Stimulated activated CD8-positive, alpha-beta memory T cell treated with anti-CD3 and anti-CD28 coated beads, Interleukin-7, amount 100 ng/mL, for 24 hours (primary cell): Measurements from ENCODE around the gene NOX4.

Experiments used
- DNase-seq: peaks from one replicate; pipeline ENCODE4 v3.0.0-alpha.2; 2020; ENCODE audit warnings: low read depth

Gene NOX4

DNA sequence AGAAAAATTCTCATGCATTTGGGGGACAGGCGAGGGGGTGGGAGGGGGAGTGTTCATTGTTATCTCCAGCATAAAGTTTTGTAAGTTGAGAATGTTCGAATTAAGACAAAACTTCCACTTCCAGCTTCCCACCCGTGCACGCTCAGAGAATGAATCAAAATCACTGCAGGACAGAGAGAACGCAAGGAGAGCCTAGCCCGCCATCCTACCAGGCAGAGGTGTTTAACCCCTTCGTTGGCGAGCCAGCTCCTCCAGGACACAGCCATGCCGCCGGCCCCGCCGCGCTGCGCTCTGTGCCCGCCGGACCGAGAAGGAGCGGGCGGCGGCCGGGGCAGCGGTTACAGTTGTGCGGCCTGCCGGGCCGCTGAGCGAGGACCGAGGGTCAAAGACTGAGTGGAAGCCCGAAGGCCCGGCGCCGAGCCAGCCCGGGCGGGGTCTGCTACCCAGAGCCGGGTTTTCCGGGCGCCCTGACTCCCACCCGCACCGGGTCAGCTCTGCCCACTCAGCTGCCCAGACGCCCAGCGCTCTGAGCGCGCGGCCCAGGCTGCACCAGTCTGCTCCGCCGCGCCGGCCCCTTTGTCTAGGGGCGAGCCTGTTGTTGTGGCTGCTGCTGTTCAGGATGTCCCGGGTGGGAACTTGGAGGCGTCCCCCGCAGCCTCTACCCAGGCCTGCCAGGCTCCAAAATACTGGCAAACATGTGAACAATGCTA is at the start of gene NOX4:
Gene NOX4 (minus strand): TSS at position 395 of the 710 bp plus-strand sequence. CDS start 129 bp downstream, at position 266.
- no peak for DNase-seq

DNA sequence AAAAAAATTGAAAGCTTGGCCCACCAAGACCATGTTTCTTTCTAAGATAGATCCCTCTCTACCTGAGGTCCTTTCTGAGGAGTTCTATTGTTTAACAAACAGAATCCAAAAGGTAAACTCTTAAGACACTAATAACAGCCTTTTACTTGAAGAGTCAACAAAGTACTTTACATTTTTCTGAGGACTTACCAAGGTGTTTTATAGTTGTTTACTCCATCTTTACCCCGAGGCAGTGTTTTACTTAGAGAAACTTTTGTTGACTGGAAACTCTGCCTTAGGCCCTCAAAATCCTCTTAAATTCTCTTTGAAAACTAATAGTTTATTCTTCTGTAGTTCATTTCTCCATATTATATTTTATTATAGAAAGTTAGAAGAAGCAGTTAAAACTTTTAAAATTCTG is 49.7 kb upstream of the NOX4 start:
- no peak for DNase-seq

DNA sequence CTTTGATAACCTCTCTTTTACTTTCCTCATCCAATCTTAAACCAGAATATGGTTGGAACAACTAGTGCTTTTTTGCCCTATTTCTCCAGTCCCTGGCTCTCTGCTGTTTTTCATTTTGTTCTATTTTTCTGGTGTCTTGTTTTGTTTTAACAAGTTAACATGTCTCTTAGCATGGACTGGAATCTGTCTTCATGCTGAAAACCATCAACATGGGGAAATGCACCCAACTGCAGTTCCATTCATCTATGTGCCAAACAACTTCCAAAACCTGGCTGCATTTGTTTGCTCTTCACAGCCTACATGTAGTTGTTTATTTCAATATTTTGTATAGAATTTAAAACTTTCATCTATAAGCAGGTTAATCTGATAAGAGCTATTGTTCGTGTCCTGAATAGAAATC is 46.8 kb upstream of the NOX4 start:
- no peak for DNase-seq

DNA sequence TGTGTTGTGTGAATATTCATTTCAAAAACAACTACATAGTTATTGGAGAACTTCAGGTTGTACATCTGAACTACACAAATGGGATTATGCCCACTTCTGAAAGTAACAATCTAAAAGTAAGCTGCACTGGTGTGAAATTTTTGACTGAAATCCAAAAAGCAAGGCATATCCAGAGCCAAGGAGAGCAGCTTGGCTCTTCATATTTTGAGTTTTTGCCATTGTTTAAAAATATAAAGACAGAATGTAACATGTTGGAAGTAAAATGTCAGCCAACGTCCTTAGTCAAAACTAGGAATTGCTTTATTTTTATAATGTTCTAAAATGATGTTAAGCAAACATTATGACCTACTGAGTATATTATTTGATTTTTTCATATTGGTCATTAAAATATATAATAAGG is 45.8 kb upstream of the NOX4 start:
- no peak for DNase-seq

DNA sequence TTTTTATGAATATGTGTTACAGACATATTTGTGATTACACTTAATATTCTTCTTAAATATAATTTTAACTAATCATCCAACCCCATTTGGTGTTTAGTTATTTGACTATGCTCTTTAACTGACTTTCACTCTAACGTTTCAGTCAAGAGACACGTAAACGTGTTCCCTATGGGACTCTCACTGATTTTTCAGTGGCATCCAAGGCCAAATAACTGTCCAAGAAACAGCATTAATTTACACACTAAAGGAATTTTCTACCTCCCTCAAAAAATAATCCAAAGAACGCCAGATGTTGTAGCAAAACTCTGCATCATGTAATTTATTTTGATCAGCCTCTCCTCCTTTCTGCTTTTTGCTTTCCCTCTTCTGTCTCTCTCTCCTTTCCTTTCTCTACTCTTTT is 44.0 kb upstream of the NOX4 start:
- no peak for DNase-seq

DNA sequence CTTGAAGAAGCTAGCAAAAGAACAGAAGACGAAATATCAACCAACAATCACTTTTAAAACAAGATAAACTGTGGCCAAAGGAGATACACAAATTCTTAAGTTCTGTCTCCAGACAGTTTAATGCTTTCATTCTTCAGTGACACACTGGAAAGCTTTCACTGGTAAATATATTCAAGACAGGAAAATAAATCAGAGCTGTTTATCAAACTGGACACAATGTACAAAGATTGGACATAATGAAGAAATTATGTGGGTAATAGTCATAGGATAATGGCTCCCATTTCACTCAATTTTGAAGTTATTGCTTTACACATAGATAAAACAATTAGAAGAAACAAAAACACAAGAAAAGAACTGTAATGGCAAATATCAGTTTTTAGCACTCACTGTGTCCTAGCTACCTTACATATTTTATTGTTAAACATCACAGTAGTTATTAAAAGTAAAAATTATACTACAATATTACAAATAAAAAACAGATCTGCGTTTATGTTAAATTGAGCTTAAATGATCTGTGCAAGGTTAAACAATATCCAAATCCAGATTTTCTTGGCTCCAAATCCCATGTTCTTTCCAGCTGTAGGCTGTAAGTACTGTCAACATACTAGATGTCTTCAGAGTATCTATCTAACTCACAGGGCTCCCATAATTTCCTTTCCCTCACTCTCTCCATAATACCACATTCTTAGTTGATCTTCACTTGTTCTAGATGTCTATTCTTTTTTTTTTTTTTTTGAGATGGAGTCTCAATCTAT is 38.6 kb upstream of the NOX4 start:
- DNase-seq: no peak

DNA sequence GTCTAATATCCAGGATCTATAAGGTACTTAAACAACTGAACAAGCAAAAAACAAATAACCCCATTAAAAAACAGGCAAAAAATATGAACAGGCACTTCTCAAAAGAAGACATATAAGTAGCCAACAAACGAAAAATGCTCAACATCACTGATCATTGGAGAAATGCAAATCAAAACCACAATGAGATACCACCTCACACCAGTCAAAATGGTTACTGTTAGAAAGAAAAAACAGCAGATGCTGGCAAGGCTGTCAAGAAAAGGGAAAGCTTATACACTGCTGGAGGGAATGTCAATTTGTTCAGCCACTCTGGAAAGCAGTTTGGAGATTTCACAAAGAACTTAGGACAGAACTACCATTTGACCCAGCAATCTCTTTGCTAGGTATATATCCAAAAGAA is 30.6 kb upstream of the NOX4 start:
- DNase-seq: no peak

DNA sequence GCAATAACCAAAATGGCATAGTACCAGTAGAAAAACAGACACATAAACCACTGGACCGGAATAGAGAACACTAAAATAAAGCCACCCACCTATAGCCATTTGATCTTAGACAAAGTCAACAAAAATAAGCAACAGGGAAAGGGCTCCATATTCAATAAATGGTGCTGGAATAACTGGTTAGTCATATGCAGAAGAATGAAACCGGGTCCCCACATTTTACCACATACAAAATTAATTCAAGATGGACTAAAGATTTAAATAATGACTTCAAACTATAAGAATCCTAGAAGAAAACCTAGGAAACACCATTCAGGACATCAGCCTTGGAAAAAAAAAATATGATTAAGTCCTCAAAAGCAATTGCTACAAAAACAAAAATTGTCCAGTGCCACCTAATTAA is 30.1 kb upstream of the NOX4 start:
- no peak for DNase-seq

DNA sequence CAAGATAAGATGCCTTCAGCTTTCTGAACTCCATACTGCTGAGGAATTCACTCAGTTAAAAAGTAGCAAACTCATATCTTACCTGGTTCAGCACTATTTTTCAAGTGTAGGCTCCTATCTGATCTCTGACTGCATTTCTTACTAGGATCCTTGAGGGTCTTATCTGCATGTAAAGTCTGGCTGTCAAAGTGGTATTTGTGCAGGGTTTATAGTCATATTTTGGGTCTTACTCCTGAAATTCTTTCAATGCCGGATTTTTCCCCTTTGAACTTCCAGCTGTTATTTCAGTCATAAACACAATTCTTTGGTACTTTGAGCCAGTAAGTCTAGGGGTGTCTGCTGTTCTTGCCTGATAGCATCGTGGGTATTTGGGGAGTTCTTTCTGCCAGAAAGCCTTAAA is 25.3 kb upstream of the NOX4 start:
- DNase-seq: no peak

DNA sequence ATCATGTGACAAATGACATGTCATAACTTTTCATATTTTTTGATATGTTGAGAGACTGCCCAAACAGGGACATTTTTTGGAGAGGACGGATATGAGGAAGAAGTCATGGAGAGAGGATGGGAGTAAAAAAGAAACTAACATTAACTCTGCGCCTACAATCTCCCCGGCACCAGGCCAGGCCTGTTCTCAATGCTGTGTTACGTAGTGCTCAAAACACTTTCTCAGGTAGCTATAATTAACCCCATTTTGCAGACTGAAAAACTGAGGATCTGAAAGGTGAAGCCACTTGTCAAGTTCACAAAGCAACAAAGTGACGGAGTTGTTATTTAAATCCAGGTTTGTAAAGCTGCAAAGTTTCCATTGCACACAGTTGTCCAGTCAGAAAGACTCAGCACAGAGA is 17.4 kb upstream of the NOX4 start:
- no peak for DNase-seq

DNA sequence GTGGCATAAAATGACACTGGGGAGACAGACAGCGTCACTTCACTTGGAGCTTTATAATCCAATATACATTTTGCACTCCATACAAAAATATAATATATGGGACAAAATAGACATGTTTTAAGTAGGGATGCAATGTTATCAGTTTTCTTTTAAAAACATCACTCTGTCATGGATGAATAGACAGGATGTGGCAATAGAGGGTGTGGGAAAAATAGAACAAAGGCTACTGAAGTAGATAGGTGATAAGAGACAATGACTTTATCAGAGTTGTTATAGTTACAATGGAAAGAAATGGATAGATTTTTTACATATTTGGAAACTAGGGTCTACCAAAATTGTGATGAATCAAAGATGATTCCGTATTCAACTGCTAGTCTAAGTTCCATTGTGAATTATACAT is 13.1 kb upstream of the NOX4 start:
- DNase-seq: no peak

DNA sequence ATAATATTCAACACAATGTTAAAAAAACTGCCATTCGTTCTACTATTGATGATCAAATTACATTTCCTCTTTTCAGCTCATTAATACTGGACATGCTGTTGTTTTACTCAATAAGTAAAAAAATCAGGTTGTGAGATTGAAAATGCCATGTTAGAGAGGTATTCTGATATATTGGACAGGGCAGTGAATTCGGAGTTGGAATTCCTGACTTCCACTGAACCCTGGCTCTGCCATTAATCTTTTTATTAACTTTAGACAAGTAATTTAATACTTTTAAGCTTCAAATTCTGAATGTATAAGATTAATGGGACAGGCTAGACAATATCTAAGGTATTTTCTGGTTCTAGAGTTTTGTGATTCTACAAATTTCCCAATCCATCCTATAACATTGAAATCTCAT is 12.2 kb upstream of the NOX4 start:
- no peak for DNase-seq

DNA sequence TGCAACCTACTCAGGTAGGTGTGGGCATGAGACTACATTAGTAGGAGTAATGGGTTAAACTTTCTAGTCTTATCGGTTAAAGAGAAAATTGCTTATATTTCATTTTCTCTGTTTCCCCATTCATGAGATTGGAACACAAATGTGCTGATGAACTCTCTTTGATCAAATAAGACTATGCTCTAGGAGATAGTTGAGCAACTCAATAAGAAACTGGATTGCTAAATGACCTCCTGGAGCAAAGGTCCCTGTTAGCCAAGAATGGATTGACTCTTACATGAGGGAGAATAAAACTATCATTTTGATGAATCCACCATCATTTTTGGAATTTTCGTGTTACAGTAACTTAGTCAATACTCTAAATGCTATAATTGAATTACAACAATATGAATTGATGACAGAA is 11.1 kb upstream of the NOX4 start:
- DNase-seq: no peak

DNA sequence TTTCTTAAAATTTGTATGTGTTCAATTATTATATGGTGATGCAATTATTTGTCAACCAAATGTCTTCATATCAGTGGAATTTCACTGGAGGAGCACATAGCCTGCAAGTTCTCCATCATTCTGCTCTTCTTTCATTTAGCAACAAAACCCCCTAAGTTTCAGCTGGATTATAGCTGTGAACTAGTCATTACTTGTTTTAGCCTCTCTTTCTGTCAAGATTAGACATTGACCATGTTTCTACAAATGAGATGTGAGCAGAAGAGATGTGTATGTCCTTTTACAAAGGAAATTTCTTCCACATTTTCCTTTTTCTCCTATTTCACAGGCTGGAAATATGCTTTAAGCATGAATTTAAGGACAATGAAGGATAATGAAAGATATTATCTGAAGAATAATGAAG is 9.2 kb upstream of the NOX4 start:
- DNase-seq: no peak

DNA sequence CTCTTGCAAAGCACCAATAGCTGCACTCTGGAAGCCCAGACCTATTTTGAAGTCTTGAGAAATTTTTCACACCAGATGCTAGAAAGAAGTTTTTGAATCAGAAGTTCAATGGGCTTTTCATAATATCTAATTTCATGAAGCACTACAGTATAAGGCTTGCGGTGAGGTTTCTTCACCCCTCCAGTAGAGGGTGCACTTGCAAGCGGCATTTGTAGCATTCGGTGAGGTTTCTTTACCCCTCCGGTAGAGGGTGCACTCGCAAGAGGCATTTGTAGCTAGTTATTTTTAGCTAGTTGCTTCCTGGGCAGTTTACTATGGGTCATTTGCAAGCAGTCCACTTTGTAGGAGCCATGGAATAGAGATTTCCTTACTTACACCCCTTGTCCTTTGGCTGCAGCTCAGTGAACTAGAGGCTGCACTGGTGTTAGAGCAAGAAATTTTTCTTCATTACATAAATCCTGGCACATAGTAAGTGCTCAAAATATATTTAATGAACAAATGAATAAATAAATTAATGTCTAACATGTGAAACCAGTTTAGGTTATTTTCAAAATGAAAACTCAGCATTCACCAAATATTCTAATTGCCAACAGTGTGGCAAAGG is 7.8 kb upstream of the NOX4 start:
- DNase-seq: no peak

DNA sequence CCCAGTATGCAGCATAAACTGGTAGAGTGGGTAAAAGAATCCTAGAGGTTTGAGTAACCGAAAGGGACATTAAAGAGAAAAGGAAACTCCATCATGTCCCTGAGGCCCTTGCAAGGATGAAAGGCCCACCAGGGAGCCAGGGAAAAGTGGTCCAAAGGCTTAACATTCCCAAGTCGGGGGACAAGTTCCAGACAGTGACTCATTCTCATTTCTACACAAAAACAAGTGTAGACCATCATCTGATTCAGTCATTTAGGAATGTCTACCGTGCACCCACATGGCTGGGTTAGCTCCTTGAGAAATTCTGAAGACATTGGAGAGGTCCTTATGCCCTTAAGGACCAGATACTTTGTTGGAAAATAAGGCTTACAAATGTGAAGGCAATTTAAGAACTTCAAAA is 4.8 kb upstream of the NOX4 start:
- no peak for DNase-seq

DNA sequence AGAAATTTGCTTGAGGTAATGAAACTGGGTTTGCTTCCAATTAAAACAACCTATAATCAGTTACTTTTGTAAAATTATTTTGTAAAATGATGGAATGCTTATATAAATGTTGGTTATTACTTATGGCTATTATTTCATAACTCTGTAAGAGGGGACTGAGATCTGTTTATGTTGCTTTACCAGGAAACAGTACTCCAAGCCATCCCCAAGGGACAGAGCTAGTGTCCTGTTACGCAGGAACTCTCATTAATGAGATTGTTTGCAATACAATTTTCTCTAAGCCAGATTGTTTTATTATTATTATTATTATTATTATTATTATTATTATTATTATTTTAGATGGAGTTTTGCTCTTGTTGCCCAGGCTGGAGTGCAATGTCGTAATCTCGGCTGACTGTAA is 2.3 kb upstream of the NOX4 start:
- DNase-seq: no peak

DNA sequence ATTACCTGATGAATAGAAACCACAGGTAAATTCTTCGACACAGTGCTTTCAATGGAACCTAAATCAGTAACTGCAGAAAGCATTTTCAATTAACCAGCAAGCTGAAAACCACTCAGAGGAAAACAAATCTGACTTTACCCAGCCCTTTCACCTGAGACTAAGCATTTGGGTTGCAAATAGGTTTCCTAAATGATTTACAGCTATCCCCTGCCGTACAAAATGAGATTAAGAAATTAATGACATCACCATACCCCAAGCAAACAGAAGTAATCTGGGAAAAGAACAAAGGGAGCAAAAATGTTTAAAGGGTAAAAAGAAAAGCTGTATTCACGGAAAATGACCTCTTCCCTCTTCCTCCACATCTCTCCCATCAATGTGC is 584 bp downstream of the NOX4 start:
- DNase-seq: no peak

DNA sequence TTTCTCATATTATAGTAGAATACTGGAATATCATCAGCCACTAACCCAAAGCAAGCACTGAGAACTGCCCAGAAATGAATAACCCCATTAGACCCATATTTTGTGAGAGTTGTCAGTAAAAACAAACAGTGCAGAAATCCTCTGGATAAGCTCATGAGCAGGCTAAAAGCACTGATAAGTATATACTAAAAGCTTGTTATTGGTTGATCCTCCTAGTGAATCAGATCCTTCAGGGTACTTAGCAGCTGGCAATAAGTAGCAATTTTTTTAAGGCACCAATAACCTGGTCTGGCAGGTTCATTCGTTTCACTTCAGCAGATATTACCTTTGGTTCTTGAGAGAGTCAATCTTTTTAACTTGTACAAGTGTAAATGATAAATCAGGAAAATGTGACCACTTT is 1.2 kb downstream of the NOX4 start:
- DNase-seq: no peak

DNA sequence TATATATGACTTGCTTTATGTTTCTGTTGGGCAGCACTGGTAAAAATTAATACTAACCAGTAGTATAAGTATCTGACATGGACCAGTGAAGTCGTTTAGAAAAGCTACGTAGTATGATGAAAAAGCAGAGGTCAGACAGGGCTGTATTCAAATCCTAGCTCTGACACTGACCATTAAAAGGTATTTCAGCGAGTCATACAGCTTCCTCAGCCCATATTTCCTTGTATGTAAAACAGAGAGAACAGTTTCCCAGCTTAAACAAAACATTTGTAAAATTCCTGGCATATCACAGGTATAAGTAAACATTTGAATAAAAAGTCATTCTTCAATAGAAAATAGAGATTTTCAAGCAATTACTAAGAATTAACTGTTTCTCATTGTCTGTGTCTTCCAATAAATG is 4.2 kb downstream of the NOX4 start:
- DNase-seq: no peak

DNA sequence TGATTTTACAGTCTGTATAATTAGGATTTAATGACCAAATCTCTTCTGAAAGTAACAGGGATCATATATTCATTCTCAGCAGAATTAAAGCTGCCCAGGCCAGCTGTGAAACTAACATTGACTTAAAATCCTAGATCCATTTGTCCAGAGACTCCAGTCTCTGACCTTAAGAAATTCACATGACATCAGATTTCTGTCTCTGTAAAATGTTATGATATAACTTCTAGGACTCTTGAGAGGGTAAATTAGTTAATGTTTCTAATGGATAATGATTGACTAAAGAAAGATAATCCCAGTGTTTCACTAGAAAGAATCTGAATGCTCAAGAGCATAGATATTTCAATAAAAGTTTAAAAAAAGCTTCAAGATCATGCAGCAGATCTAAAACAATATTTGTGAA is 6.3 kb downstream of the NOX4 start:
- no peak for DNase-seq

DNA sequence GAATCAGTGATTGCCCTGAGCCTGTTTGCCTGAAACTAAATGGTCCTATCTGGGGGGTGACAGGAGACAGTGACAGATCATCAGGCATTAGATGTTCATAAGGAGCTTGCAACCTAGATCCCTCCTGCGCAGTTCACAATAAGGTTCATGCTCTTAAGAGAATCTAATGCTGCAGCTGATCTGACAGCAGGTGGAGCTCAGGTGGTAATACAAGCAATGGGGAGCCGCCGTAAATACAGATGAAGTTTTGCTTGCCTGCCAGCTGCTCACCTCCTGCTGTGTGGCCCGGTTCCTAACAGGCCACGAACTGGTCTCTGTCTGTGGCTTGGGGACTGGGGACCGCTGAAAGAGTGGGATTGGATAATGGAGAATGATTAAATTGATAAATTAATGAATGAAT is 14.0 kb downstream of the NOX4 start:
- no peak for DNase-seq

DNA sequence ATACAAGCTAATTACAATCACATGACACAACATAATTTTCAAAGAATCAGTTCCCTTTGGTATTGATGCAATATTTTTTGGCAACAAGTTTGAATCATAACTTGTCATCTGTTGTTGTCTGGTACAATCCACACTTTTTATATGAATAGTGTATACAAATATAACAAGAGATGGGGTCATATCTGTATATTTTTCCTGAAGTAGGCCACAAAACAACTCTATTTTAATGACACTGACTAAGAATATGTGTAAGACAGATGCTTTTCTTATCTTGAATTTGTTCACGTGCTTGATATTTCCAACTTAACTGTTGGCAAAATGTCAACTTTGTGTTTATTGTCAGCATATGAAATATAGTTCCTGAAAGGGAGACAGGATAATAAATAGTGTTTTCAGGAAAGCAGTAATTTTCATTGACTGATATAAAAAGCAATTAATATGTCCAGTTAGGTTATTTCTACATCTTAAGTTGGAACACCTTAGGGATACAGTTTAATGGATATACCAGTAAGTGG is 27.9 kb downstream of the NOX4 start:
- DNase-seq: no peak
